Panc1 (cell line): ENCODE data around the gene B3GALNT1. TPM values are rescaled to one million over a fixed set of nuclear protein-coding genes. Genes with fewer than 3 reads are reported as not detected.
A peak's percentile ranks its signal among the peaks of the same experiment; 100 is the strongest.

Source experiments
- ATAC-seq: fragments of 200-7000 bp; cut with Tn5 transposase; 2 replicates; pipeline ENCODE4 v1.9.1; 2020; ENCODE audit warnings: mild to moderate bottlenecking, moderate library complexity
- BruUV-seq: library from RNA; stranded (reverse); fragments of 400-500 nt; replicated peaks from 2 replicates; lab custom pipeline; 2021; lab: Mats Ljungman, UMichigan
- CTCF ChIA-PET: fragments of 300-600 bp; sonication (Branson Sonifier 250); formaldehyde crosslinking; loops from one replicate; lab custom pipeline; 2022; ENCODE audit warnings: antibody characterized with exemption; lab: Charles Lee
- POLR2A ChIA-PET: fragments of 300-600 bp; sonication (Branson Sonifier 250); formaldehyde crosslinking; loops from one replicate; lab custom pipeline; 2022; ENCODE audit warnings: antibody characterized with exemption; lab: Charles Lee
- DNase-seq: peaks from one replicate; pipeline ENCODE4 v3.0.0-alpha.2; 2010; ENCODE audit warnings: low read depth, low spot score
- H3K27ac ChIP-seq: 2 replicates; pipeline ENCODE4 v1.5.1; 2011; ENCODE audit warnings: mild to moderate bottlenecking, low read length, inconsistent platforms
- H3K27me3 ChIP-seq: fragments of 200-500 bp; sonication (Bioruptor generic); 2 replicates; pipeline ENCODE4 v1.6.0; 2014; ENCODE audit warnings: low read length, inconsistent platforms; ENCODE audit not compliant: control insufficient read depth, insufficient read depth
- H3K36me3 ChIP-seq: fragments of 200-500 bp; sonication (Bioruptor generic); 2 replicates; pipeline ENCODE4 v1.5.1; 2014; ENCODE audit warnings: inconsistent platforms, mild to moderate bottlenecking, low read length, moderate library complexity; ENCODE audit not compliant: control insufficient read depth, insufficient read depth
- H3K4me1 ChIP-seq: 2 replicates; pipeline ENCODE4 v1.5.1; 2011; ENCODE audit warnings: inconsistent platforms, mild to moderate bottlenecking, low read length, moderate library complexity; ENCODE audit not compliant: control insufficient read depth, insufficient read depth
- H3K4me3 ChIP-seq, 2 experiments: 2 replicates each; pipeline ENCODE4 v1.5.1; 2011 to 2012; ENCODE audit warnings: low read depth in 2 of 2, low read length in 2 of 2, mild to moderate bottlenecking in 2 of 2, inconsistent platforms in 1 of 2, moderate library complexity in 1 of 2
- H3K9me3 ChIP-seq: fragments of 200-500 bp; sonication (Bioruptor generic); 2 replicates; pipeline ENCODE4 v1.5.1; 2014; ENCODE audit warnings: low read depth, mild to moderate bottlenecking, inconsistent platforms, low read length, moderate library complexity; ENCODE audit not compliant: control insufficient read depth, insufficient read depth
- POLR2AphosphoS5 ChIP-seq: IDR thresholded peaks from 2 replicates; pipeline ENCODE4 v1.6.1; 2012; ENCODE audit warnings: mild to moderate bottlenecking, low read depth, low read length, moderate library complexity
- SIN3A ChIP-seq: IDR thresholded peaks from 2 replicates; pipeline ENCODE4 v1.6.1; 2012; ENCODE audit warnings: low read depth, mild to moderate bottlenecking, low read length, moderate library complexity, borderline replicate concordance; ENCODE audit not compliant: insufficient read depth
- TCF7L2 ChIP-seq: IDR thresholded peaks from 2 replicates; pipeline ENCODE4 v1.6.1; 2011; ENCODE audit warnings: mild to moderate bottlenecking, low read depth, low read length, inconsistent platforms
- in situ Hi-C: cut with HindIII; loops from 2 replicates; pipeline ENCODE4 v1.10.0; 2016; ENCODE audit warnings: low sequenced_read_pairs, low pct_unique_long_range_greater_than_20kb
- intact Hi-C: fragments of 100-400 bp; cut with micrococcal nuclease; formaldehyde crosslinking; loops from one replicate; pipeline ENCODE4 v1.10.0; 2022; ENCODE audit not compliant: unreplicated experiment
- total RNA-seq: library from RNA; stranded (reverse); gene quantifications from one replicate; pipeline ENCODE4 v1.2.1, GENCODE V29; 2021; ENCODE audit not compliant: unreplicated experiment
- TF ChIP-seq, protein P1 (sequence below), 2 experiments: IDR thresholded peaks; 2 replicates each; pipeline ENCODE4 v1.6.1; 2011 to 2012; ENCODE audit warnings: low read depth in 2 of 2, control low read depth in 1 of 2, low read length in 1 of 2, mild to moderate bottlenecking in 1 of 2, moderate library complexity in 1 of 2; ENCODE audit not compliant: insufficient read depth in 1 of 2
- TF ChIP-seq, protein P2 (sequence below): fragments of 450-650 bp; IDR thresholded peaks from 2 replicates; pipeline ENCODE4 v1.5.1; 2017; ENCODE audit warnings: mild to moderate bottlenecking

B3GALNT1 gene
- total RNA-seq, 1 experiment from 2014 or later, result 31.1 TPM

DNA sequence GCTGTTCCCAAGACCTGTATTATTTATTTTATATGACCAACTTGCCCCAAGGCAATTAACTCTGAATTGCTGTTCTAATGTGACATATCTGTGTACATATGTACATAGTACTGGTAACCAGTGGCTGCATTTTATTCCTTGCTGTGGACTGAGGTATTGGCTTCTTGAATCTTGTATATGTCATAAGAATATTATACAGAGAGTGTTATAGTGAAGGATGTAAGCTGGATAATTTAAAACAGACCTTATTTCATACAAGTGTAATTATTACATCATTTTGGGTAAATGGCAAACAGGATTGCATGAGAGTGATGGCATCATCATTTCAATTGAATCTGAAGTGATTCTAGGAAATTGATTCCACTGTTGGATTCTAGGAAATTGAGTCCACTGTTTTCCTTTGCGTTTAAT, 32.9 kb downstream of the B3GALNT1 start:
- no peak for DNase-seq
- H3K4me1 ChIP-seq, result peaks cover 27% of the 10 kb centered on the region
- no TSS peak for BruUV-seq
- no peaks in the 10 kb centered on the region for H3K27me3 ChIP-seq
- intact Hi-C loops, result no loop called here
- TF ChIP-seq, protein P1, sequence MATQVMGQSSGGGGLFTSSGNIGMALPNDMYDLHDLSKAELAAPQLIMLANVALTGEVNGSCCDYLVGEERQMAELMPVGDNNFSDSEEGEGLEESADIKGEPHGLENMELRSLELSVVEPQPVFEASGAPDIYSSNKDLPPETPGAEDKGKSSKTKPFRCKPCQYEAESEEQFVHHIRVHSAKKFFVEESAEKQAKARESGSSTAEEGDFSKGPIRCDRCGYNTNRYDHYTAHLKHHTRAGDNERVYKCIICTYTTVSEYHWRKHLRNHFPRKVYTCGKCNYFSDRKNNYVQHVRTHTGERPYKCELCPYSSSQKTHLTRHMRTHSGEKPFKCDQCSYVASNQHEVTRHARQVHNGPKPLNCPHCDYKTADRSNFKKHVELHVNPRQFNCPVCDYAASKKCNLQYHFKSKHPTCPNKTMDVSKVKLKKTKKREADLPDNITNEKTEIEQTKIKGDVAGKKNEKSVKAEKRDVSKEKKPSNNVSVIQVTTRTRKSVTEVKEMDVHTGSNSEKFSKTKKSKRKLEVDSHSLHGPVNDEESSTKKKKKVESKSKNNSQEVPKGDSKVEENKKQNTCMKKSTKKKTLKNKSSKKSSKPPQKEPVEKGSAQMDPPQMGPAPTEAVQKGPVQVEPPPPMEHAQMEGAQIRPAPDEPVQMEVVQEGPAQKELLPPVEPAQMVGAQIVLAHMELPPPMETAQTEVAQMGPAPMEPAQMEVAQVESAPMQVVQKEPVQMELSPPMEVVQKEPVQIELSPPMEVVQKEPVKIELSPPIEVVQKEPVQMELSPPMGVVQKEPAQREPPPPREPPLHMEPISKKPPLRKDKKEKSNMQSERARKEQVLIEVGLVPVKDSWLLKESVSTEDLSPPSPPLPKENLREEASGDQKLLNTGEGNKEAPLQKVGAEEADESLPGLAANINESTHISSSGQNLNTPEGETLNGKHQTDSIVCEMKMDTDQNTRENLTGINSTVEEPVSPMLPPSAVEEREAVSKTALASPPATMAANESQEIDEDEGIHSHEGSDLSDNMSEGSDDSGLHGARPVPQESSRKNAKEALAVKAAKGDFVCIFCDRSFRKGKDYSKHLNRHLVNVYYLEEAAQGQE (IDR thresholded peaks at IDR 0.05; ENCODE audit: insufficient read depth in 1 of 2, low read depth in 2 of 2, low read length in 1 of 2), result no peak
- TF ChIP-seq TCF7L2 (no peak), POLR2AphosphoS5 (no peak), SIN3A (no peak)
- TF ChIP-seq, protein P2, sequence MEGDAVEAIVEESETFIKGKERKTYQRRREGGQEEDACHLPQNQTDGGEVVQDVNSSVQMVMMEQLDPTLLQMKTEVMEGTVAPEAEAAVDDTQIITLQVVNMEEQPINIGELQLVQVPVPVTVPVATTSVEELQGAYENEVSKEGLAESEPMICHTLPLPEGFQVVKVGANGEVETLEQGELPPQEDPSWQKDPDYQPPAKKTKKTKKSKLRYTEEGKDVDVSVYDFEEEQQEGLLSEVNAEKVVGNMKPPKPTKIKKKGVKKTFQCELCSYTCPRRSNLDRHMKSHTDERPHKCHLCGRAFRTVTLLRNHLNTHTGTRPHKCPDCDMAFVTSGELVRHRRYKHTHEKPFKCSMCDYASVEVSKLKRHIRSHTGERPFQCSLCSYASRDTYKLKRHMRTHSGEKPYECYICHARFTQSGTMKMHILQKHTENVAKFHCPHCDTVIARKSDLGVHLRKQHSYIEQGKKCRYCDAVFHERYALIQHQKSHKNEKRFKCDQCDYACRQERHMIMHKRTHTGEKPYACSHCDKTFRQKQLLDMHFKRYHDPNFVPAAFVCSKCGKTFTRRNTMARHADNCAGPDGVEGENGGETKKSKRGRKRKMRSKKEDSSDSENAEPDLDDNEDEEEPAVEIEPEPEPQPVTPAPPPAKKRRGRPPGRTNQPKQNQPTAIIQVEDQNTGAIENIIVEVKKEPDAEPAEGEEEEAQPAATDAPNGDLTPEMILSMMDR, result no peak
- ChIA-PET POLR2A (no interaction called here), CTCF (no interaction called here)
- no peak for ATAC-seq
- H3K4me3 ChIP-seq, result no peak overlapping the region
- in situ Hi-C loops, result no loop called here
- H3K27ac ChIP-seq, result peak overlapping the region; percentile 50; the same call in 1 of the 2 replicates
- no peaks in the 10 kb centered on the region for H3K36me3 ChIP-seq
- H3K9me3 ChIP-seq, result no peaks in the 10 kb centered on the region

DNA sequence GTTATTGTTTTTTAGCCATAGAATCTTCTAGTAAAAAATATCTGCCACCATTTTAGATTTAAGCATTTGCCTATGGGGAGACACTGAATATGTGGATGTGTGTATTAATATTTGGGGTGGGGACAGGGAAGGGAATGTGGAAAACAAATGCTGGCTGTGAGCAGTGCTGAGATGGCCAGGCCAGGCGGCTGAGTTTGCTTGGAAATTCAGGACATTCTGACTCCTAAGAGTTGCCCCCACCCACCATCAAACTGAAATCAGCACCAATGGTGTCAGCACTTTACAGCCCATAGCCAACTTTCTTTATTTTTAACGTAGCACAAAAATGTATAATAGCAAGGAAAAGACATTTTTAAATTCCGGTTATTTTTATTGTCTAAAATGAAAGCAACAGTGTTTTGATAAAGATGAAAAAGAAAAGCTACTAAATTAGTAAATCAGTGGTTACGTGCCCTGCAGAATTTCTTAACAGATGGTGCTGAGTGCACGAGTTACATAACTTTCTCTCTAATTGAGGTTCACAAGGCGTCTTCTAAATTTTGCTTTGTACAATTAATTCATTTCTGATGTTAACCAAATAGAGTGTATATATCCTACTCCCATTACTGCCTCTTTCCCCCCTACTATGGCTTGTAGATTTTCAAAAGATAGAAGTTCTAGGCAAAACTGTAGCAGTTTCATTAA, 34.0 kb downstream of the B3GALNT1 start:
- POLR2A ChIA-PET, result interaction anchor here (0.6 kb wide), 1 partner anchor 15 kb away, joined by 3 read pairs; no protein-coding TSS in a partner anchor
- BruUV-seq, result no TSS peak

More for the DNA sequence above, 34.0 kb downstream of the B3GALNT1 start:
- Histone ChIP-seq H3K27ac (peak overlapping the region; percentile 74), H3K4me1 (peaks cover 27% of the 10 kb centered on the region), H3K9me3 (no peaks in the 10 kb centered on the region), H3K4me3 (no peak overlapping the region), H3K27me3 (no peaks in the 10 kb centered on the region), H3K36me3 (no peaks in the 10 kb centered on the region)
- intact Hi-C loops (no loop called here), in situ Hi-C loops (no loop called here)
- TF ChIP-seq TCF7L2, result no peak
- TF ChIP-seq SIN3A, result no peak
- no peak for TF ChIP-seq POLR2AphosphoS5
- TF ChIP-seq, protein P1 (IDR thresholded peaks at IDR 0.05; ENCODE audit: insufficient read depth in 1 of 2, low read depth in 2 of 2, low read length in 1 of 2), result no peak
- TF ChIP-seq, protein P2, result no peak
- DNase-seq, result no peak
- ATAC-seq, result no peak
- CTCF ChIA-PET, result no interaction called here
